GM04504 (cell line): Measurements from ENCODE around the gene PHETA2.
"Not testable (repeated sequence)": the region's sequence is repeated elsewhere in the genome, so short reads cannot be mapped to it uniquely, and the experiment has no call there.

Experiments used
- DNase-seq: peaks from one replicate; pipeline ENCODE4 v3.0.0-alpha.2; 2012; ENCODE audit warnings: low read depth

Gene PHETA2

GRCh38 chr22:42104332-42104860, 30.3 kb downstream of the PHETA2 start:
- not testable (repeated sequence) for DNase-seq

GRCh38 chr22:42108848-42109247, 34.8 kb downstream of the PHETA2 start:
- DNase-seq = no peak

- DNase-seq = no peak
These were observed 37.8 kb downstream of the PHETA2 start for GRCh38 chr22:42111798-42112197.

GRCh38 chr22:42112793-42113192, 38.7 kb downstream of the PHETA2 start:
- DNase-seq = not testable (repeated sequence)

- no peak for DNase-seq
These were observed 40.7 kb downstream of the PHETA2 start for GRCh38 chr22:42114721-42115120.

GRCh38 chr22:42115420-42115830, 41.4 kb downstream of the PHETA2 start:
- DNase-seq = not testable (repeated sequence)

GRCh38 chr22:42116848-42117424, 42.9 kb downstream of the PHETA2 start:
- no peak for DNase-seq

GRCh38 chr22:42120231-42121021, 46.4 kb downstream of the PHETA2 start:
- DNase-seq = not testable (repeated sequence)

- not testable (repeated sequence) for DNase-seq
These were observed 49.5 kb downstream of the PHETA2 start for GRCh38 chr22:42123529-42123928.

- no peak for DNase-seq
These were observed 53.6 kb downstream of the PHETA2 start for GRCh38 chr22:42127606-42128005.

GRCh38 chr22:42128007-42128406, 54.0 kb downstream of the PHETA2 start:
- DNase-seq = not testable (repeated sequence)
